ENCODE results near the gene FAM83F.

- TF ChIP-seq, protein P1, sequence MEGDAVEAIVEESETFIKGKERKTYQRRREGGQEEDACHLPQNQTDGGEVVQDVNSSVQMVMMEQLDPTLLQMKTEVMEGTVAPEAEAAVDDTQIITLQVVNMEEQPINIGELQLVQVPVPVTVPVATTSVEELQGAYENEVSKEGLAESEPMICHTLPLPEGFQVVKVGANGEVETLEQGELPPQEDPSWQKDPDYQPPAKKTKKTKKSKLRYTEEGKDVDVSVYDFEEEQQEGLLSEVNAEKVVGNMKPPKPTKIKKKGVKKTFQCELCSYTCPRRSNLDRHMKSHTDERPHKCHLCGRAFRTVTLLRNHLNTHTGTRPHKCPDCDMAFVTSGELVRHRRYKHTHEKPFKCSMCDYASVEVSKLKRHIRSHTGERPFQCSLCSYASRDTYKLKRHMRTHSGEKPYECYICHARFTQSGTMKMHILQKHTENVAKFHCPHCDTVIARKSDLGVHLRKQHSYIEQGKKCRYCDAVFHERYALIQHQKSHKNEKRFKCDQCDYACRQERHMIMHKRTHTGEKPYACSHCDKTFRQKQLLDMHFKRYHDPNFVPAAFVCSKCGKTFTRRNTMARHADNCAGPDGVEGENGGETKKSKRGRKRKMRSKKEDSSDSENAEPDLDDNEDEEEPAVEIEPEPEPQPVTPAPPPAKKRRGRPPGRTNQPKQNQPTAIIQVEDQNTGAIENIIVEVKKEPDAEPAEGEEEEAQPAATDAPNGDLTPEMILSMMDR (IDR thresholded peaks at IDR 0.05; ENCODE audit: low read depth, low read length, missing input control): no peak
- TF ChIP-seq YY1 (IDR thresholded peaks at IDR 0.05): no peak
- TF ChIP-seq TAF1 (conservative IDR thresholded peaks at IDR 0.05): no peak
- TF ChIP-seq ZBTB33 (IDR thresholded peaks at IDR 0.05): no peak
- TF ChIP-seq, protein P2, sequence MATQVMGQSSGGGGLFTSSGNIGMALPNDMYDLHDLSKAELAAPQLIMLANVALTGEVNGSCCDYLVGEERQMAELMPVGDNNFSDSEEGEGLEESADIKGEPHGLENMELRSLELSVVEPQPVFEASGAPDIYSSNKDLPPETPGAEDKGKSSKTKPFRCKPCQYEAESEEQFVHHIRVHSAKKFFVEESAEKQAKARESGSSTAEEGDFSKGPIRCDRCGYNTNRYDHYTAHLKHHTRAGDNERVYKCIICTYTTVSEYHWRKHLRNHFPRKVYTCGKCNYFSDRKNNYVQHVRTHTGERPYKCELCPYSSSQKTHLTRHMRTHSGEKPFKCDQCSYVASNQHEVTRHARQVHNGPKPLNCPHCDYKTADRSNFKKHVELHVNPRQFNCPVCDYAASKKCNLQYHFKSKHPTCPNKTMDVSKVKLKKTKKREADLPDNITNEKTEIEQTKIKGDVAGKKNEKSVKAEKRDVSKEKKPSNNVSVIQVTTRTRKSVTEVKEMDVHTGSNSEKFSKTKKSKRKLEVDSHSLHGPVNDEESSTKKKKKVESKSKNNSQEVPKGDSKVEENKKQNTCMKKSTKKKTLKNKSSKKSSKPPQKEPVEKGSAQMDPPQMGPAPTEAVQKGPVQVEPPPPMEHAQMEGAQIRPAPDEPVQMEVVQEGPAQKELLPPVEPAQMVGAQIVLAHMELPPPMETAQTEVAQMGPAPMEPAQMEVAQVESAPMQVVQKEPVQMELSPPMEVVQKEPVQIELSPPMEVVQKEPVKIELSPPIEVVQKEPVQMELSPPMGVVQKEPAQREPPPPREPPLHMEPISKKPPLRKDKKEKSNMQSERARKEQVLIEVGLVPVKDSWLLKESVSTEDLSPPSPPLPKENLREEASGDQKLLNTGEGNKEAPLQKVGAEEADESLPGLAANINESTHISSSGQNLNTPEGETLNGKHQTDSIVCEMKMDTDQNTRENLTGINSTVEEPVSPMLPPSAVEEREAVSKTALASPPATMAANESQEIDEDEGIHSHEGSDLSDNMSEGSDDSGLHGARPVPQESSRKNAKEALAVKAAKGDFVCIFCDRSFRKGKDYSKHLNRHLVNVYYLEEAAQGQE (IDR thresholded peaks at IDR 0.05): no peak
Observed at GRCh38 chr22:40037320-40037719, 42.6 kb downstream of the FAM83F start.
